GM10248 (cell line): ENCODE measurements around the gene NFIX.

ENCODE experiments used
- CTCF ChIA-PET: fragments of 300-600 bp; sonication (Branson Sonifier 250); formaldehyde crosslinking; extraction: SDS; loops from one replicate; lab custom pipeline; 2021; ENCODE audit warnings: antibody characterized with exemption; lab: Yijun Ruan, JAX
- POLR2A ChIA-PET: fragments of 350-650 bp; sonication (Branson Sonifier 250); formaldehyde crosslinking; extraction: SDS; loops from one replicate; lab custom pipeline; 2020; ENCODE audit warnings: antibody characterized with exemption; lab: Yijun Ruan, JAX
- DNase-seq: peaks from one replicate; pipeline ENCODE4 v3.0.0; 2012; ENCODE audit errors: extremely low spot score
- TF ChIP-seq, protein P1 (sequence below): IDR thresholded peaks from 2 replicates; pipeline ENCODE4 v1.5.1; 2012; ENCODE audit warnings: mild to moderate bottlenecking, low read depth; ENCODE audit errors: extremely low read depth, missing control alignments, control extremely low read depth

NFIX gene

DNA sequence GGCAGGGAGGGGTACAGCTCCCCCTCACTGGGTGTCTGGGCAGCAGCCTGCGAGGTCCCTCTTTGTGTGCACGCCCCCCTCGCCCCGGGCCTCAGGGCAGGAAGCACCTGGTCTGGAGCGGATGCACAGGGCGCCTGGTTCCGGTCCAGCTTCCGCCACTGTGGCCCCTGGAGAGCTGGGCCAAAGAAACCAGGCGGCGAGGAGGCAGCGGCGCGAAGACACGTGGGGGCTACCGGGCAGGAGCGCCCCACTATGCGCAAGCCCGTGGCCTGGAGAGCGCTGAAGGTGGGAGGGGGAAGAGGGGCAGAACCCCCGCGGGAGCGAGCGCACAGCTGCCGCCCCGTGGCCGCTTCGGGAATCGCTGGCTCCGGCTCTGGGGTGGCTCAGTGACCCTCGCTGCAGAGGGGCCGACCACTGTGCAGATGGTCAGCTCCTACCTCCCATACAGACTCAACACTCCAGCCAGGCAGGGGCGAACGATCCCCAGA, 109.1 kb downstream of the NFIX start:
- ChIA-PET POLR2A (interaction anchor here (0.8 to 0.9 kb wide), 2 partner anchors 14 to 171 kb away, joined by 4 to 5 read pairs; partner anchors contain the start of genes FARSA and NACC1), CTCF (interaction anchor here (0.9 to 4.2 kb wide), 20 partner anchors 10 to 342 kb away, joined by 3 to 26 read pairs (median 6); partner anchors contain the start of genes DAND5, FARSA, NACC1 and TRMT1)
- TF ChIP-seq, protein P1, sequence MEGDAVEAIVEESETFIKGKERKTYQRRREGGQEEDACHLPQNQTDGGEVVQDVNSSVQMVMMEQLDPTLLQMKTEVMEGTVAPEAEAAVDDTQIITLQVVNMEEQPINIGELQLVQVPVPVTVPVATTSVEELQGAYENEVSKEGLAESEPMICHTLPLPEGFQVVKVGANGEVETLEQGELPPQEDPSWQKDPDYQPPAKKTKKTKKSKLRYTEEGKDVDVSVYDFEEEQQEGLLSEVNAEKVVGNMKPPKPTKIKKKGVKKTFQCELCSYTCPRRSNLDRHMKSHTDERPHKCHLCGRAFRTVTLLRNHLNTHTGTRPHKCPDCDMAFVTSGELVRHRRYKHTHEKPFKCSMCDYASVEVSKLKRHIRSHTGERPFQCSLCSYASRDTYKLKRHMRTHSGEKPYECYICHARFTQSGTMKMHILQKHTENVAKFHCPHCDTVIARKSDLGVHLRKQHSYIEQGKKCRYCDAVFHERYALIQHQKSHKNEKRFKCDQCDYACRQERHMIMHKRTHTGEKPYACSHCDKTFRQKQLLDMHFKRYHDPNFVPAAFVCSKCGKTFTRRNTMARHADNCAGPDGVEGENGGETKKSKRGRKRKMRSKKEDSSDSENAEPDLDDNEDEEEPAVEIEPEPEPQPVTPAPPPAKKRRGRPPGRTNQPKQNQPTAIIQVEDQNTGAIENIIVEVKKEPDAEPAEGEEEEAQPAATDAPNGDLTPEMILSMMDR: peak; percentile 90
- peak; percentile 85 for DNase-seq

DNA sequence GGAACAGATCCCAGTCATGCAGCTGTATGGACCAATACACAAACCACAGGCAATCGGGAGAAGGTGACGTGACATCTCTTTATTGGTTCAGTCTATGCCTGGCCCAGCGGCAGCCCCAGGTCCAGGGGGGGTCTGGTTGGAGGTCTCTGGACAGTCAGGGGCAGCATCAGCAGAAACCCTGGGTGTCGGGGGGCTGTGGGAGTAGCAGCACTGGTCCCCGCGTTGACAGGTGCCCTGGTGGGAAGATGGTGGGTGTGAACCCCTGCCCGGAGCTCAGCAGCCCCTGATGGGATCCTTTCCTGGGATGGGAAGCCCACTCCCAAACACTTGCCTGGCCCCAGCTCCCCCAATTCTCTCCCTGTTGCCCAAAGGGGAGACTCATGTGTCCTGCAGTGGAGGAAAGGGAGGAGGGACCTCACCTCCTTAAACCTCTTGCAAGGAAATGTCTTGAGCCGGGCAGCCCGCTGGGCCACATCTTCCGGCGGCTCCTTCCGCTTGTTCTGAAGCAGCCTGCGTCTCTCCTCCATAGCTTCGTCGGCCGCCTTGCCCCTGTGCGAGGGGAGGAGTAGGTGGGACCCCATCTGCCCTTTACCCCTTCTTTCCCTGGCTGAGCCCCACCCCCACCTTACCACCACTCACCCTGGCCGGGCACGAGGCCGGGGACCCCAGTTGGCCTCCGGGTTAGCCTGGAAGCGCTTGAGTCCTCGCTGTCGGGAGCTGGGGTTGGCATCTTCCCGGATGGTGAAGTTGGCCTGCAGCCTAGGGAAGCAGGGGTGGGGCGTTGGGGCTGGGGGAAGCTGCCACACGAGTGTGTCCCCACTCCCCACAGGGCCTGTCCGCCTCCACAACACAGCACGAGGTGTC, 109.8 kb downstream of the NFIX start:
- DNase-seq: peak; percentile 50
- CTCF ChIA-PET: interaction anchor here (0.9 to 4.2 kb wide), 20 partner anchors 9 to 205 kb away, joined by 3 to 26 read pairs (median 6); partner anchors contain the start of genes DAND5, NACC1 and TRMT1
- TF ChIP-seq, protein P1: no peak
- POLR2A ChIA-PET: interaction anchor here (0.6 to 0.9 kb wide), 3 partner anchors 13 to 172 kb away, joined by 3 to 5 read pairs (median 4); partner anchors contain the start of genes FARSA and NACC1

DNA sequence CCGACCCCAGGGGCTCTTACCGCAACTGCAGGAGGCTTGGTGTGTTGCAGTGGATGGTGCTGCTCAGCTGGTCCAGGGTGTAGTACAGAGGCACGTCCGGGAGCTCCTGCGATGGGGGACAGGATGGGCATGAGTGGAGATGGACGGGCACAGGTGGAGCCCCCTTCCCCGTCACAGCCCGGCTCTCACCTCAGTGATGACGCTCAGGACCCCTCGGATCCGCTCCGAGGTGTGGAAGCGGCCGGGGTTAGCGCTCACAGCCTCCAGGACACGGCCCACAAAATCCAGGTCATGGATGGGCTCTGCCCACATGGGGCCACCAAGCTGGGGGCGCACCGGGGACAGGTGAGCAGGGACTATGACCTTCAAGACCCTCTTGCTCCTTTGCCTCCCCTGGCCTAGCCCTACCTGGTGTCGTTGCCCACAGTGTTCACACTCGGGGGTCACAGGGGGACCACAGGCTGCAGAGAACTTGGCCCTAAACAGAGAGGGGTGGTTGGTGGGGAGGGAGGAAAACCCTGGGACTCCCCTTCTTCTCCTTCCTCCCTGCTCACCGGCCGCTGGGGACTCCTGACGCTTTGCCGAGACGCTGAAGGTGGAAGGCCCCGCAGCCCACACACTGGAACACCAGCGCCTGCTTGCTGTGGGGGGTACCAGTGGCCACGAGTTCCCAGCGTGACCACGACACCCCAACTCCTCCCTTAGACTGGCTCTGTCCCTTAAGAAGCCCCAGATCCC, 114.3 kb downstream of the NFIX start:
- POLR2A ChIA-PET: interaction anchor here (0.6 kb wide), 1 partner anchor 70 kb away, joined by 5 read pairs; no protein-coding TSS in a partner anchor

DNA sequence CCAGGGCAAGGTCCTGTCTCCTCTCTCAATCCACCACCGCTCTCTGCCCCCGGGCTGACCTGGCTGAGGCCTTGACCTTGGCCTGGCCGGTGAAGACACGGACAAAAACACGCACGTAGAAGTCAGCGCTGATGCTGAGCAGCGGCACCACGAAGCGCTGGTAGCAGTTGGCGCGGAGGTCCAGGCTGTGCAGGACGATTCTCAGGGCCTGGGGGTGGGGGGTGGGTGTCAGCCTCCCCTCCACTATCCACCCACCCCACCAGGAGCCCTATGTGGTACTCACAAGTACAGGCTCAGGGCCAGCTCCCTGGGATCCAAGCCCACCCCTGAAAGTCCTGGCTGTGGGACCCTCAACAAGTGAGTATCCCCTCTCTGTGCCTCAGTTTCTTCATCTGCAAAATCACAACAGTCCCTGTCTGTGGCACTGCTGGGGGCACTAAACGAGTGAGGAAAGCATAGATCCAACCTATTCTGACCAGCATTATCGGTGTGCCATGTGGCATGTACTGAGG, 114.9 kb downstream of the NFIX start:
- ChIA-PET POLR2A (no interaction called here), CTCF (interaction anchor here (1.4 kb wide), 1 partner anchor 17 kb away, joined by 3 read pairs; no protein-coding TSS in a partner anchor)
- TF ChIP-seq, protein P1: no peak
- DNase-seq: no peak

More for the DNA sequence above, 114.3 kb downstream of the NFIX start:
- TF ChIP-seq, protein P1: no peak
- DNase-seq: no peak
- CTCF ChIA-PET: no interaction called here

DNA sequence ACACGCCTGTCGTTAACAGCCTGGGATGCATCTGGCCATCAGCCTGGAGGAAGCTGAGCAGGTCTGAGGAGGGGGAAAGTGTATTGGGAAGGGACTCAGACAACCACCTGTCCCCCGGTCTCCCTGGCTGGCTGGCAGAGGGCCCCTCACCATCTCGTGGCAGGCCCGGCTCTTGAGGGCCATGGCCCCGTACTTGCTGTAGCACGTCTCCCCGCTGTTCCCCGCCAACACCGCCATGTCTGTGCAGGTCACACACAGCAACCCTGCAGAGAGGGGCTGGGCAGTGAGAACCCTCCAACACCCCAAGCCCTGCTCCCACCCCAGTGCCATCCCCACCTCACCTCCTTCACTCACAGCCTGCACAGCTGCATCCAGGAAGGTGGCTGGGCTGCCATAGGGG, 117.3 kb downstream of the NFIX start:
- POLR2A ChIA-PET: no interaction called here

More for the DNA sequence above, 117.3 kb downstream of the NFIX start:
- no peak for DNase-seq
- TF ChIP-seq, protein P1: no peak
- CTCF ChIA-PET: interaction anchor here (4.8 kb wide), 1 partner anchor 8 kb away, joined by 25 read pairs; no protein-coding TSS in a partner anchor
